GM19025 (cell line): ENCODE results near the gene P4HA3.

Experiments used
- ATAC-seq: cut with Tn5 transposase; IDR thresholded peaks from one replicate; pipeline ENCODE4 v1.9.1; 2021; ENCODE audit warnings: mild to moderate bottlenecking, low read depth, moderate library complexity; ENCODE audit not compliant: unreplicated experiment

Gene P4HA3

DNA sequence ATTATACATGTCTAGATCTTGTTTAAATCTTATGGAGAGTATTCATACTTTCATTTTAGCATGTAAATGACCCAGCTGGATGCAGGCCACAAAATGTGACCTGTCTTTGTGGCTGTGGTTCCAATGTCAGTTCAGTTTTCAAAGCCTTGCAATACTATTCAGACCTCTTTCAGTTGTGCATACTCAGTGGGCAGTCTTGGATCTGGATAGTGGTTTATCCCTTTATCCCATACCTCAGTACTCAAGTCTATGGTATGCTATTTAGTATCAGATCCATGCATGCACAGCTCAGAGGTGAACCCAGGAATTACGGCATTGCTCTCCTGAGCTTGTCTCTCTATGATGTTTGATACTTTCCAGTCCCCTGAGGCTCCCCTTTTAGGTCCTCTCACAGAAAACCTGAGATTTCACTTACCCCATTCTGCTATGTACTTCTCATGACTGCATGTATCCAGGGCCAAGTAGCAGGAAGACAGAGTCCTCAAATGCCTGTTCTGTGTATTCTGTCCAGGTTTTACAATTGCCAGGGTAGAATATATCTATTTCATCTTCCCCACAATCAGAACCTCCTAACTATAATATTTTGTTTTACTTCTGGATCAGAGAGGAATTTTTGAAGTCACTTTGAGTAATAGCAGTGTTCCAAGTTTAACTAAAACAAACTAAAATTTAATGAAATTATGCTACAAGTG lies 6.9 kb upstream of the P4HA3 start:
- no peak for ATAC-seq

DNA sequence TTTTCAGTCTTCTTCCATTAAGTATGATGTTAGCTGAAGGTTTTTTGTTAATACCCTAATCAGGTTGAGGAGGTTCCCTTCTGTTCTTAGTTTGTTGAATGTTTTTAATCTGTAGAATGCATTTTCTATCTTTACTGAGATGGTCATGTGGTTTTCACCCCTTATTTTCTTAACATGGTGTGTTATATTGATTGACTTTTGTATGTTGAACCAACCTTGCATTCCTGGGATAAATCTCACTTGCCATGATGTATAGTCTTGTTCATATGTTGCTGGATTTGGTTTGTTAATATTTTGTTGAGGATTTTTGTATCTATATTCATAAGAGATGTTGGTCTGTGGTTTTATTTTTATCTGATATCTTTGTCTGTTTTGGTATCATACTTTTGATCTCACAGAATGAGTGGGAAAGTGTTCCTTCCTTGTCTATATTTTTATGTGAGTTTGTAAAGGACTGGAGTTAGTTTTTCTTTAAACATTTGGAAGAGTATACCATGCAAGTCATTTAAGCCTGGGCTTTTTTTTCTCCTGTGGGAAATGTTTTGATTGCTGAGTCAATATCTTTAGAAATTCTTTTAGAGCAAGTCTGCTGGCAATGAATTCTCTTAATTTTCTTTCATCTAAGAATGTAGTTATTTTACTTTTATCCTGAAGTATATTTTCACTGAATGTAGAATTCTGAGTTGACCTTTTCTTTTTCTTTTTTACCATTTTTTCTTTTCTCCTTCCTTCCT lies 5.5 kb upstream of the P4HA3 start:
- ATAC-seq = no peak

DNA sequence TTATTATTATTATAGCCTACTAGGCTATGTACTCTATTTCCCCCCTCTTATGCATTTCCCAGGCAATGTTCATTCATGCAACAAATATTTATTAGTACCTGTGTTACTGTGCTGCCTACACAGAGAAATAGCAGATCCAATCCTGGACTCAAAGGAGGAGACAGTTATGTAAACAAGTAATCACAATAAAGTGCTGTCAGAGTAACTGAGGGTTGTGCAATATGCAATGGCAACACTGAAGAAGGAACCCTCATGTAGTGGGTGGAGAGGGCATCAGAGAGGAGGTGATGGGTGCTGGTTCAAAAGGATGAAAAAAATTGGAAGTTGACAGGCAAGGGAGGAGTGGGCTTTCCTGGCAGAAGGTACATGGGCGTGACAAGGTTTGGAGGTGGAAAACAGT lies 886 bp upstream of the P4HA3 start:
- ATAC-seq = no peak

DNA sequence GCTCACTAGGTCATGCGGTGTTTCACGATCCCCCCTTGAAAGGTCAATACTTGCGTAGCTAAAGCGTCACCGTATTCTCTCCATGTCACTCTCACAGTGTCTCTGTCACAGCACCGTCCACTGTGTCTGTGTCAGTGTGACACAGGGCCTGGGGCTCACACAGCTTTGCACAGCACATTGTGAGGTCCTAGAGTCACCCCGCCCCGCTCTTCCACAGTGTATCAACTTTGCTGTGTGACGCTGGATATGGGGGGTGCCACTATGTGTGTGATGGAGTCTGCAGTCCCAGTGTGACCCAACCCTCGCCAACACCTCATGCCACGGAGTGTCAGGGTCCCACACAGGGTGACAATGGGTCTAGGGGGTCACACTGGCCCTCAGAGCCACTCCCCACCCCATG lies 583 bp downstream of the P4HA3 start:
- no peak for ATAC-seq

DNA sequence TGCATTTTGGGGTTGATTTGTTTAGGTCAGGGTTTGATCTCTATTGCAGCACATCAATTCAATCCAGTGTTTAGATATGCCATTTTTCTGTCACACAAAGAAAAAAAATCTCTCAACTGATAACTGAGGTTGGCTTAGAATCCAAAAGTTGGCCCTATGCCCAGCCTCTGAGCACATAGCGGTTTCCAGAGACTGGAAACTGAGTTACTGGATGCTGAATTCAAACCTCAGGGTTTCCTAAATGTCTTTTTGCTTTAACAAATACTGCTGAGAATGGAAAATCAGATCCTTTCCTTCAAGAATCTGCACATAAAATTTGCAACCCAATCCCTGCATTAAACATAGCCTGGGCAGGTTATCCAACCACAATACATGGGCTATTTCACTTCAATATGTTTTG lies 4.0 kb downstream of the P4HA3 start:
- no peak for ATAC-seq

DNA sequence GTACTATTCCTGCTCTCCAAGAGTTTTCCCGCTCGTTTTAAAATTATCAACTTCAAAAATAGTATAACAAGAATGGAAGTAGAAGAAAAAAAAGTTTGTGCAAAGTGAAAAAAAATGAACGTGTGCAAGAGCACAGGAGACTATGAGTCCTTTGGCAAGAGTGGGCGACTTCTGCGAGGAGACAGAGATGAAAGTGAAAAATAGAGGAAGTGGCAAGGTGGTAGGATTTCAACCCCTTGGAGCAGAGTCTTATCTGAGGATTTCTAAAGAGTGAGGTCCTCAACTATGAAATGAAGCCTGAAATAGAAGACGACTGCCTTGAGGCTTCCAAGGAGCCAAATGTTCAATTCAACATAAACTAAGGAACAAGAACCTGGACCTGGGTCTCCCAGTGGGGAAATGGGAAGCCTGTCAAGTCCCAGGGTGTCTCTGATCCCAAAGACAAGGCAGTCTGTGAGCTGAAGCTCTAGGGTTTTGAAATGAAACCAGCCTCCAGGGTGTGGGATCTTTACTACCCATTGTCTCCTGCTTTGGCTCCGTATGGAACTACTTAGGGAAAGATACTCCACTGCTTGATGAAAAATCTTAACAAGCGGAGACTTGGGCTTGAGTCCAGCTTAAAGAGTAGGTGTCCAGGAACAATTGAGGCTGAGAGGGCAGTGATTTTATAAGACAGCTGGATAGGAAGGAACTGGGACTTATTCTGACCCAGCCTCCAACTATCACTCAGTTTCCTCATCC lies 4.8 kb downstream of the P4HA3 start:
- no peak for ATAC-seq

DNA sequence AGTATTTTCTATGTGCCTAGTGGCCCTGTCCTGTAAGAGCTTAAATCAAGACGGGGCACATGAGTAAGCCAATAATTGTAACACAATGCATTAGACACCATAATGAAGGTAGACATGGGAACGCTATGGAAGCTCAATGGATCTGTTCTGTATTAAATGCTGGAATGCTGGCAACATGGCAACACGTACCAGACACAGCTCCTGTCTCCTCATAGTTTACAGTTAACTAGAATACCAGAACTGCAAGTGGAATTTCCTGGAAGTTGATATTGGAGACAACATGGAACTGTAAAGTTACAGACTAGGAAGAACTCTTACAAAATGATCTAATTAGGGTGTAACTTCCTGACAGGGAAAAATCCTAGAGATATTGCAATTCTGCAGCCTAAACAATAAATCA lies 12.4 kb downstream of the P4HA3 start:
- no peak for ATAC-seq

DNA sequence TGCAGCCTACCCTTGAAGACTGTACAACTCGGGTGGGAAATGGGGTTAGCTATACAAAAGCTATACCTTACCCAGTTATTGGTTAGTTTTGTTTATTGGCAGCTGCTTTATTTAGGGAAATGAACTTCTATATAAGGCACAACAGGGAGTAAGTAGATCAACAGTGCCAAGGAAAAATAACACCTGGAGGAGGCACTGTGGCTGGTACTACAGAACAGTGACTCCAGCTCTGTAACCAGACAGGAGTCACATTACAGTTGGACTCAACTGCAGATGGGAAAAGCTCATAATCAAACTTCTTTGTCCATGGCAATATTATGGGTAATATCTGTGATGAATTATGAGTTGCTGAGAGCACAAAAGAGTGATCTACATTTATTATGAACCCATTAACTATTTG lies 14.0 kb downstream of the P4HA3 start:
- no peak for ATAC-seq

DNA sequence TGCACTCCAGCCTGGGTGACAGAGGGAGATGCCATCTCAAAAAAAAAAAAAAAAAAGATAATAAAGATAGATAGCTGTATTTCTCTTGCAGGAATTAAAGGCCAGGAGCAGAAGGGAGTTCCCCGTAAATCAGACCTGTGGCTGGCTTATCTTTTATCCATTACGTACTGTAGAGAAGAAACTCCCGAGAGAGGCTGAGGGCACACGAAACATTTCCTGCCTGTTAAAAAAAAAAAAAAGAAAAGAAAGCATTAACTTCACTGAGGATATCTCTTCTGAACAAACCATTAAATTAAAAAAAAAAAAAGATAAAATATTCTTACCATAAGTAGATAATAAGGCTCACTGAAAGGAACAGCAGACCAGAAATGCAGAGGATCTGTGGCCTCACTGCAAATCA lies 22.5 kb downstream of the P4HA3 start:
- ATAC-seq = no peak

DNA sequence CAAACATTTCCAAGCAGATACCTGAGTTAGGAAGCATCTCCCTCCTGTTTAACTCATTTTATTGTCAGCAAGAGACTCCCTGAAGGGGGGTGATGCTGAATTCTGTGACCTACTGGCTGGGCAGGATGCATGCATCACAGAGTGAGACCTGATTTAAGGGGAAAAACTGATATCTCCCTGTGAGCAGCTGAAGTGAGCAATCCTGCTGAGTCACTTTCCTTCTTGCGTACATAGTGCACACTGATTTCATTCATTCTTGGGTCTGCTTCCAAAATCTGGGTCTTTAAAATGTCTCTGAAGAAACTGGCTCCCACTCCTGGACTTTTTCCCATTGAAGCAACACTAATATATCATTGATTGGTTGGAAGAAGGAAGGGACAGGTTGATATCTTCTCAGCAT lies 23.3 kb downstream of the P4HA3 start:
- ATAC-seq = no peak

DNA sequence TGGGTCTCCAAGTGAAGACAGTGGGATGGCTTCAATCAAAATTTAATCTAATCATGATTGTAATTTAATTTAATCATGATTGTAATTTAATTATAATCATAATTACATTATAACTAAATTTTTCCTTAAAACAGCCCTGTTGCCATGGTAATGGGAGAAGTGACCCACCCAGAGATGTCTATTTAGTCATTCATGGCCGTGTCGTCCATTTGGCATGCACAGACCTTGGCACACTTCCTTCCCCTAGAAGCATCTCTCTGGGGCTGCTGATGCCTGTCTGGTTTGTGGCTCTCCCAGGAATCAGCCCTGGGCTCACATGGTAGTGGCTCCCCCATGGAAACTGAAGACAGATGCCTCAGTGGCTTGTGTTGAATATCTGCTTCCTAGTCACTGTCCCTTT lies 27.0 kb downstream of the P4HA3 start:
- no peak for ATAC-seq

DNA sequence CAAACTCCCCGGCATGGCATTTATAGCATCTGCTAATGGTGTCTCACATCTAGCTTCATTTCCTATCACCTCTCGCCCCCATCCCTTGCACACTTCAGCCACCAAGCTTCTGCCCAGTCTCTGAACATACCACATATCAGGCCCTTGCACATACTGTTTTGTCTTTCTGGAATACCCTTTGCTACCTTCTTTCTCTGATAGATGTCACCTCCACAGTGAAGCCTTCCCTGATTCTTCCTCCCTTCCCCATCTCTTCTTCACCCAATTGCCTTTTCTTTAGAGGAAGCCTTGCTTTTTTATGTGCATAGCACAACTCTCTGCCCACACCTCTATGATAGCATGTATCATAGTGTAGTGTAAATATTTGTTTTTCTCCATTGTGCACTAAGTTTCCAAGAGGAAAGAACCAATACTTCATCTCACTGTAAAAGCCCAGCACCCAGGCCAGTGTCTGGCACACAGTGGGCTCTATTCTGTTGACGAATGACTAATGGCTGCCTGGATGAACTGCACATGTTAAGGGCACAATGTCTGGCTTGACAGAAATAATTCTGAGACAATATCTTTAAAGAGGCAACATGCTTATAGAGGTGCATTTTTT lies 27.8 kb downstream of the P4HA3 start:
- no peak for ATAC-seq

DNA sequence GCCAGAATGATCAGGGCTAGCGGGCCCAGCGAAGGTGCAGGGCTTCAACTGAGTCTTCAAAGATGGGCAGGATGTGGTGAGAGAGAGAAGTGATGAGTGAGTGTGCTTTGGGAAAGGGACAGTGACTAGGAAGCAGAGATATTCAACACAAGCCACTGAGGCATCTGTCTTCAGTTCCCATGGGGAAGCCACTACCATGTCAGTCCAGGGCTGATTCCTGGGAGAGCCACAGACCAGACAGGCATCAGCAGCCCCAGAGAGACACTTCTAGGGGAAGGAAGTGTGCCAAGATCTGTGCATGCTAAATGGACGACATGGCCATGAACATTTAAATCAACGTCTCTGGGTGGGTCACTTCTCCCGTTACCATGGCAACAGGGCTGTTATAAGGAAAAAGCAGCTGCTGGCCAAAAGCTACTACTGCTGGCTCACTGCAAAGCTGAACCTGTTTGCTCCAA lies 28.5 kb downstream of the P4HA3 start:
- no peak for ATAC-seq

DNA sequence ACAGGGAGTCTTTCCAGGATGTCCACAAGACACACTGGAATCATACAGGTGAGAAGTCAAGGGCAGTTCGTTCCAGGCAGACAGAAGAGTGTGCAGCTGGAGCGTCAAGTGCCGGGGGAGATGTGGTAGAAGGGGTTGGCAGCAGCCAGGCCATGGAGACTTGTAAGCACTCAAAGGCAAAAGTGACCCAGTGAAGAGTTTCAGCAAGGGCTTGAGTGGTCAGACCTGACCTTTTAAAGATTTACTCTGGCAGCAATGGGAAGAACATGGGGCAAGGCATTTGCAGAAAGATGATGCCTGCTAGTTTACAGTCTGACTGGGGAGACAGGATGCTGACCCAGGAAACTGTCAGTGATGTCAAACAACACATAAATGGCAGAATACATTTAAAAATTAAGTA lies 29.0 kb downstream of the P4HA3 start:
- no peak for ATAC-seq

DNA sequence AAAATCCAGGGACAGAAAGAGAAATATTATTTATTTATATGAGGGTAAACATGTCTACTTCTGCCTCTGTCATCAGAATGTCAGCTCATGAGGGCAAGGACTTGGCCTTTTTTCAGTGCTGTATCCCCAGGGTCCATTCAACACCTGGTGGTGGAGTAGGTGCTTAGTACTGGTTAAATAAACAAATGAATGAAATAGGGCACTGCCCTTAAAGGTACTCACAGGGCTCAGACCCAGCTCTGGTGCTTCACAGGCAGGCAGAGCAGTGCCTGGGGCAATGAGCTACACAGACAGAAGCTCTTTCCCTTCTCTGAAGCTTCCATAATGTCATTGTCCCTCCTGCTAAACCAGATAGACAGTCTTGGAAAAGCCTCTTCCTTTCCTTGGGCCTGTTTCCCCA lies 30.9 kb downstream of the P4HA3 start:
- no peak for ATAC-seq

DNA sequence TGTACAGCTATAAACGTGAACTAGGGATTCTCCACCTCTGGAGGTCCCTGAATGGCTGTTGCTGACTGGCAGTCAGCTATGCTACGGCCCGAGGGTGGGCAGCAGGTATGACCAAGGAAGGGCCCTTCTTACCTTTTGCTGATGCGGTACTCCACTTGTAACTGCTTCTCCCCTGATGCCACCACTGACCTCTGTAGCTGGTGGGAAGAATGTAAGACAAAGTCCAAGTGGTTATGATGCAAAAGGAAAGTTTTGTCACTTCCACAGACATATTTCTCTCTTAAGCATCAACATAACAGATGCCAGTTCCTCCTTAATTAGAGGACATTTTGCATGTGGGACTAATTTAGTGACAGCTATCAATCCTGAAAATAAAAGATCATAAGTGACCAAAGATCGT lies 32.2 kb downstream of the P4HA3 start:
- ATAC-seq = no peak

DNA sequence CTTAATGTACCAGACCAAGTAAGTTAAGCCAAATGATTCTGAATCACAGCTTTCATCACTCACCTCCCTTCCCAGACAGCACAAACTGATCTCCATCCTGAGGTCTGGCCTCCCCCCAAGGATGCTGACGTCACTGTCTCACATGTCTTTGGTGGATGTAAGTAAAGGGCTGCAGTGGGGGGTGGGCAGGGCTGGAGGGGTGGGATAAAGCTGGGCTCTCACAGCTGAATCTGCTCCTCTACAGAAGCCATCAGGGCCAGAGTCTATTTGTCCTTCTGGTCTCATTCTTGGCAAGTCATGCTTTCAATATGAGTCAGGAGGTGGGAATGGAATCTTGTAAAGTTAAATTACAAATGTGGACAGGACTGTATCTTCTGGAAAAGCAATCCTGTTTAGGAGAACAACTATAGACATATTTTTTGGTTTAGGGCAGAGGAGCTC lies 32.7 kb downstream of the P4HA3 start:
- no peak for ATAC-seq

DNA sequence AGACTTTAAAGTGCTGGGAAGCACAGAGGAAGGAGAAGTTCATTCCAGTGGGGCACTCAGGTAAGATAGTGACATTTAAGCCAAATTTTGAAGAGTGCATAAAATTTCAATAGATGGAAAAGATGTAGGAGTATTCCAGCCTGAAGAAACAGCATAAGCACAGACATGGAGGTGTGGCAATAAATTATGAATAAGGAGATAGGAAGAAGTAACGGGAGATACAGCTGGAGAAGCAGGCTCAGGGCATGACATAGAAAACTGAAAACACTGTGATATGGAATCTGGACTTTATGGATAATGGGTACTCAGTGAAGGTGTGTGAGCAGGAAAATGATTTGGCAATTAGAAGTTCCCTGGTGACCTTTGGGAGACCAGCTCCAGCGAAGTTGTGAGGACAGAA lies 33.3 kb downstream of the P4HA3 start:
- ATAC-seq = no peak

DNA sequence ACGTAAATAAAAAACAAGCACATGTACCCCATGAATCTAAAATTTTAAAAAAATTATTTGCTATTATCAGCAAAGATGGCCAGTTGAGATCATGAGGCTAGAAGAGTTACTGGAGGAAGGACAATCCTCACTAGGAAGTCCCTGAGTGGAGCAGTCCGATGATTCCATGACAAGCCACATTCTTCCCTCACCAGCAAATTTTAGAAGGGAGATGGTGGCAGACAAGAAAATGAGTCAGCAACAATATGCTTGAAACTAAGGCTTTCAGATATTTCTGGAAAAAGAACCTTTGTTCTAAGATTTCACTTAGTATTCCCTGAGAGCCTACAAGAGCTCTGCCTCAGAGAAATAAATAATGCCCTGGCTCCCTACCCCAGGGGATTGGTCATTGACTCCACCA lies 34.9 kb downstream of the P4HA3 start:
- ATAC-seq = no peak

DNA sequence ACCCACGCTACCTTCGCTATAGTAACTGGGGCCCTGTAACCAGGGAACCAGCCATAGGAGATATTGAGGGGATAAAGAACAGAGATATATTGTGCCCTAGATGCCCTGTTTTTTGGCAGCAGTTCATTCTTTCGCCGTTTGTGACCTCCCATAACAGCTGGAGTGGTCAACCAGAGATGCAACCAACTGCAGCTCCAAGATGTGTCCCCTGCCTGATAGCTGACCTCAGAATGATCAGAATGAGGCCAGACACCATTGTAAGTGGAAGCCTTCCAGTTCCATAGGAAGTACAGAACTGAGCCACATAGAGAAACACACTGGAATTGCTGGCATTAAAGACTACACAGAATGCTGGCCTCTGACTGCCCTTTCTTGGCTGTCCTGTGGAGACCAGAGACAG lies 39.2 kb downstream of the P4HA3 start:
- no peak for ATAC-seq

DNA sequence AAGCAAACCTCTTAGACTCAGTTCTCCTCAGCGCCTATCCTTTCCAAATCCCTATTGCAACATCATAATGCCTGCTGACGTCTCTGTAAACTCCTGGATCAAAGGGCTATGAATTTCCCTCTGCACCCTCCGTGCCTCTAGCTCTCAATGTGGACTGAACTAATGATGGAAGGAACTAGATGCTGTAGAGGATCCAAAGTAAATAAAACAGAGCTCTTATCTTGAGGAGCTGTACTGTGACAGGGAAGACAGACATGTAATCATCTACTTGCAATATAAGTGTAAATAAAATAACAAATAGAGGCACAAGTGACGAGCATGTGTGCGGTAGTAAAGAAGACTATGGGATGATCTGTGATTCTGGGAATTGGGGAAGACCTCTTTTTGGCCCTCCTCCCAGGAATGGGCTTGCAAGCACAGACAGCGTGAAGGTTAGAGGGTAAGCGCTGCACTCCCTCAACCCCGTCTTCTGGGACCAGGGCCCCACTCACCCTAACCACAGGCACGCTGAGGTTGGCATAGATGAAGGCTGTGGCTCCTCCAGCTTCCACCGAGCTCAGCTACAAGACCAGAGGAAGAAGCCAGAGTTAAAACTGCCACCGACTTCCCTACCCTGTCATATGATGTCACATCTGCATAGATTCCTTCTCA lies 42.2 kb downstream of the P4HA3 start:
- no peak for ATAC-seq
